ENCODE data around the gene CUX1.
"Not testable (repeated sequence)": the region's sequence is repeated elsewhere in the genome, so short reads cannot be mapped to it uniquely, and the experiment has no call there.

The CUX1 gene

GRCh38 chr7:101795461-101795860, 22.0 kb upstream of the CUX1 start:
- no peak for DNase-seq

- DNase-seq, result not testable (repeated sequence)
Observed at GRCh38 chr7:101798173-101798572, 19.3 kb upstream of the CUX1 start.

DNA sequence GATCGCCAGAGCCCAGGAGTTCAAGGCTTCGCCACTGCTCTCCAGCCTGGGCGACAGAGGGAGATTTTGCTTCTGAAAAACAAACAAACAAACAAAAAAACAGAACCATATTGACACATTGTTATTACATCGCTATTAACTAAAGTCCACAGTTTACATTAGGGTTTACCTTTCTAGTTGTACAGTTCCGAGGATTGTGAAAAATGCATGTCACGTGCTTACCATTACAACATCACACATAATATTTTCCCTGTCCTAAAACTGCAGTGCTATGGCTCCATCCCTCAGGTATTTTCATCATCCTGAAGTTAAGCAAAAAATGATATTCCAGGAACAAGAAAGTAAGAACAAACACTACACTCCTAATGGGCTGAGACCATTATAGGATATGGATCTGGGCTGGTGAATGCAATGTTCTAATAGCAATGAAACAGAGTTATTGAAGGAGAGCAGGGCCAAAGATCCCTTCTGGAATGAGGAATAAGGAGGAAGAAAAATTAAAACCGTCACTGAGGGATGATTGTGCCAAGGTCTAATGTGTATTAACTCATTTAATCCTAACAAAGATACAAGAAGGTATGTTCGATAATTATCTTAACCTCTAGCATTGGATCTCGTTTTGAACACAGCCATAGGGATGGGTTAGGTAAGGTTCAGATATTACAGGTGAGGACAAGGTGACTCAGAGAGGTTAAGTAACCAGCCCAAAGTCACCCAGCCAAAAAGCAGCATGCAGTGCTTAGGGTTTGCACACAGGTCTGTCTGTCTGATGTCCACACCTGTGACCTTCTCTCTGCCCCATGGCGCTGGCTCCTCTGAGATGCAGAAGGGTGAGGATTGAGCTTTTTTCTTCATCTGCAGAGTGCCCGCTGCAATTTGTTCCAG, 14.0 kb upstream of the CUX1 start:
- DNase-seq, result no peak

- no peak for DNase-seq
Observed at GRCh38 chr7:101804088-101804963, 13.1 kb upstream of the CUX1 start.

DNA sequence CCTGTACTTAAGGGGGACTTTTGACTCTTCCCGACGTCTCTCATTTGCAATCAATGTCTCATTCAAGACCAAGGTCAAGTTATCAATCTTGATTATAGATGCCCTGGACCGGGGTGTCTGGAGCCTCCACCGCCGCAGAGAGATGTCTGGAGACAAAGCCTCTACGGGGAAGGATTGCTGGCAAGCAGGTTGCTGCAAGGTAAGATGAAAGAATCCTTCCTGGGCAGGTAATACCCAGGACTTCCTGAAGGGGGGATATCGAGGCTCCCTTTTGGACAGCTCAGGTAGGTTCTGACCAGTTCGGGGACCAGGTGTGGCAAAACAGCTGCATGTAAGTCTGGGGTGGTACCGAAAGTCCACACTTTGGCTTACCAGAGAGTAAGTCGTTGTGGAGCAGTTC, 12.5 kb upstream of the CUX1 start:
- no peak for DNase-seq

- no peak for DNase-seq
Observed at GRCh38 chr7:101812595-101812994, 4.8 kb upstream of the CUX1 start.

- no peak for DNase-seq
Observed at GRCh38 chr7:101813402-101814019, 3.9 kb upstream of the CUX1 start.

GRCh38 chr7:101814081-101814990, 3.1 kb upstream of the CUX1 start:
- DNase-seq, result peak; percentile 68

DNA sequence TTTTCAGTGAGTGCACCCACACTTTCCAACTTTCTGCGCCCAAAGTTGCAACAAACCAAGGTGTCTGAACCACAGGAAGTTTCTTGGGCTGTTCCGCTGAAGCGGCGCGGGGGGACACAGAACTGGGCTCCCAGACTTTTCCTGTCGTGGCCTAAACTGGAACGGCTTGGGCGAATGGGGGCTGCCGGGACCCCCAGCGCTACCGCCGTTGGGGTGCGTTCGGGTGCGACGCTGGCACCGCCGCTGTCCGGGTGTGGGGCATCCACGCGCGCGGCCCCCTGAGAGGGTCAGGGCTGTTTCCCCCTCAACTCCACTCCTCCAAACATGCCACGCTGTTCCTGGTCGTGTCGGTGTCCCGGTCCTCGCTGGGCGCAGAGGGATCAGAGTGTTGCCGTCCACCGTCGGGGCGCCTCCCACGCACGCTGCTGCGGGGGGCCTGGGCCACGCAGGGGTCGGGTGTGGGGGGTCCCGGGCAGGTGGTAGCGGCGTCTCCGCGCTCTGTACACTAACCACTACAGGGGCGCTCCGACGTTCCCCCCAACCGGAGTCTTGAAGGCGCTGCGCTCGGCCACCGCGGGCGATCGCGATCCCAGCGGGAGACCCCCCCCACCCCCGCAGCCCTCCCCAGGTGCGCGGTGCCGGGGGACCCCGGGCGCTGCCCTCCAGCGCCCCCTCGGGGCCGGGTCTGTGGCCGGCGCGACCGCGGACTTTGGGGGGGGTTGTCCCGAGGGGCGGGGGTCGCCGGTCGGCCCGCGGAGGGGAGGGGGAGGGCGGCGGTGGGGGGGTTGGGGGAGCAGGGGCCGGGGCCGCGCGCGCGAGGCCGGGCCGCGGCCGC, 2.2 kb upstream of the CUX1 start:
- DNase-seq, result peak; percentile 59

DNA sequence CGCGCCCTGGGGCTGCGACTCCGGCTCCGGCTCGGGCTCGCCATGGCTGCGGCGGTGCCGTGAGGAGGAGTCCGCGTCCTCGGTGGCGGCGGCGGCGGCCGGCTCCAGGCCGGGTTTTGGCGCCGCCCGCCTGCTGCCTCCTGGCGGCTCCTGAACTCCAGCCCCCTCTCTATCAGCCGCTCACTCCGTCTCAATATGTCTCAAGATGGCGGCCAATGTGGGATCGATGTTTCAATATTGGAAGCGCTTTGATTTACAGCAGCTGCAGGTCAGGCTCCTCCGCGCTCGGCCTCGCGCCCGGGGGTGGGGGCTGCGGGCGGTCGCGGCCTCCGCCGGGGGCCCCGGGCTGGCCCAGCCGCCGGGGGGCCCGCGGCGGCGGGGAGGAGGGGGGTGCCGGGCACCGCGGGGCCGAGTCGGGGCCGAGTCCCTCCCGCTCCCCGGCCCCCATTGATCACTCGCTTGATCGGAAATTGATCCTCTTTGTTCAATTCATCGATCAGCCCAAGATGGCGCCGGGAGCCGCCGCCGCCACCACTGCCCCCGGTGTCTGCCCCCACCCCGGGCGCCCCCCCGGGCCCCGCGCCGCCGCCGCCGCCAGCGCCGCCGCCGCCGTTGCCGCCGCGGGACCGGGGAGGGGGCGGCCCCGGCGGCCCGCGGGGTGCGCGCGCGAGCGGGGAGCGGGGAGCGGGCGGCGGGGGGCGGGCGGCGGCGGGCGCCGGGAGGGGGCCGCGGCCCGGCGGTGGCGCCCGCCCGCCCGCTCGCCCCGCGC, 1.4 kb upstream of the CUX1 start:
- DNase-seq, result peak; percentile 79

DNA sequence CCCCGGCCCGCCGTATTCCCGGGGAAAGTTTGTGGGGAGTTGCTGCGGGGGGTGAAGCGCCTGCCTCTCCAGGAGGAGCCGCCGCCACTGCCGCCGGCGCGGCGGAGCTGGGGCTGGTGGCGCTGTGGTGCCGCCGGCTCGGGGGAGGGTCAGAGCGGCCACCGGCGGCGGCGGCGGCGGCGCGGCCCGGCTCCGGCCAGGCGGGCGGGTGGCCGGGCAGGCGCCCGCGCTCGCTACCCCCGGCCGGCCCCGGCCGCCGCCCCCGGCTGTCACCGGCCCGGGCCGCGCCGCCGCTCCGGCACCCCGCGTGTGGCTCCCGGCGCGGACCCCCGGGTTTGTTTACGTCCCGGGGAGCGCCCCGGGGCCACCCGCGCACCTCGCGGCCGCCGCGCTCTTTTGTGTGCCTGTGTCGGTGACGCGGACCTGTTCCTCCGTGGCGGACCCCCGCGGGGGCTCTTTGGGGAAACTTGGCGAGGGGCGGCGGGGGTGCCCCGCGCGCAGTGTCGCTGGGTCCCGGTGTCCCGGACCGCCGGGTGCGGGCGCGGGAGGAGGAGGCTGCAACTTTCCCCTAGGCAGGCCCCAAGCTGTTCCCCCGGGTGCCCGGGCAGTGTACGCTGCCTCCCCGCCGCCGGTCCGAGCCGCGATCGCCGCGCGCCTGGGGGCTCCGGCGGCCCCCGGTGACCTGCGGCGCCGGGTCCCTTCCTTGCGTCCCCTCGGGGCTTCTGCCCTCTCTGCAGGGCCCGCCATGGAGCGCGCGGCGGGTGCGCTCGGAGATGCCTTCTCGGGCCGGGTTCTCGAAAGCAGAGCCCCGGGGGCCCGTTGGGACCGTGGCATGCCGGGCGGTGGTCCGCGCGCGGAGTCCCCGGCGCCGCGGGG, 593 bp upstream of the CUX1 start:
- peak; percentile 32 for DNase-seq

DNA sequence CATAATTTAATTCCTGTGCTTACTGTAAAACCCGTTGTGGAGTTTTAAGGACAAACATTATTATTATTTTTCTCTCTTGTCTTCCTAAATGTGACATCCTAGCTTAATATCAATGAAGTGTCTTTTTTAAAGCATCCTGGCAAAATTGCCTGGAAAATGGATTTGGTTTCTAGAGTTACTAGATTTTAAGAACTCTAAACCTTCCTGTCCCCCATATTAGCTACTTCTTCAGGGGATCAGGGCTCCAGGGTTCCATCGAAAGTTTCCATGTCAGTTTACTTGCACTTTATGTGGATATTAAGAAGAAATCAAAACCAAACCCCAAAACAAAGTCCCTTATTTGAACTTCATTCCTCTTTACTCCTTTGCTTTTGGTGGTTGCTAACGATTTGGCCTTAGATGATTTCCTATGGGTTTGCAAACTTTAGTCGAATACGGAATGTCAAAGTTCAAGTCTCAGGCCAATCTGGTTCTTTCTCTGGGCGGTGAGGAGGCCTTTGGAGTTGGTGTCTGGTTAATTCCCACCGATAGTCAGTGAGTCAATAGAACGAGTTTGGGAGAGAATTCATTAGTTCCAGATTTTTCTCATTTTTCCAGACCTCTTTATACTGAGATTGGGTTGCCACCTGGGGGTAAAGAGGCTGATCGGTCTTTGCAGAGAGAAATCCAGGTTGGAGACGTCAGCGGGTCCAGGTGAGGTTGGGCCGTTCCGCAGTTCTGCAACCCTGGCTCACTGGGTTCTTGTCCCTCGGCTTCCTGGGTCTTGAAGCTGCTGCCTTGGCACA, 1.1 kb downstream of the CUX1 start:
- no peak for DNase-seq

DNA sequence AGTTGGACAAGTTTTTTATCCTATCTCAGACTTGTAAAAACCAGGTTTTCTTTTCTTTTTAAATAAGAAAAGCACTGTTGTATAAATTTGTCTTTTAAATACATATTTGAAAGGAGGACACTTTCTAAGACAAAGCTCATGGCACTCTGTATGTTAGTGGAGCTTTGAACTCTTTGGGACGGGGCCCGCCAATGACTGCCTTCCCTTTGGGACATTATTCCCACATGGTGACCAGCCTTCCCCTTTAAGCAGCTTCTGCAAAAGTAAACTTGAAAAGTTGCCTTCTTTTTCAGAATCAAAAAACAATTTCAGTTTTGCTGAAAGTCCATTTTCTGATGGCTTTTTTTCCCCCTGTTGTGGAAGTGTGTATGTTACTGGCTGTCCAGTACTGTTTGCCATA, 1.8 kb downstream of the CUX1 start:
- DNase-seq, result no peak

GRCh38 chr7:101819913-101820522, 2.6 kb downstream of the CUX1 start:
- DNase-seq, result no peak

DNA sequence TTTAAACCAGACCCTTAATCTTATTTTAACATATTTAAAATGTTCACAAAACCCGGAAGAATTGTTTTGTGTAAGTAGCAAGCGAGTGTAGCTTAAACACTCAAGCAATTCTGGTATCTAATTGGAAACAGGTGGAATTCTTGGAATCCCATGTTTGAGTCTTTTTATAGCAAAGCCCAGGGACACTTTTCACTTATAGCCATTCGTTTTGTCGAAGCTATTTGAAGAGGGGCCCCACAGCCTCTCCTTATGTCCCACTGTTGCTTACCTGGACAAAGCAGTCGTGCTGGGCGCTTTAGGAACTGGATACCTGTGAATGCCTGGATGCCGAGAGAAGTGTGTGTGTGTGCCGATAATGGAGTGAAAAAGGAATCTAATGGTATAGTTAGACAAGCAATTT, 3.3 kb downstream of the CUX1 start:
- no peak for DNase-seq

GRCh38 chr7:101822632-101823031, 5.2 kb downstream of the CUX1 start:
- not testable (repeated sequence) for DNase-seq

DNA sequence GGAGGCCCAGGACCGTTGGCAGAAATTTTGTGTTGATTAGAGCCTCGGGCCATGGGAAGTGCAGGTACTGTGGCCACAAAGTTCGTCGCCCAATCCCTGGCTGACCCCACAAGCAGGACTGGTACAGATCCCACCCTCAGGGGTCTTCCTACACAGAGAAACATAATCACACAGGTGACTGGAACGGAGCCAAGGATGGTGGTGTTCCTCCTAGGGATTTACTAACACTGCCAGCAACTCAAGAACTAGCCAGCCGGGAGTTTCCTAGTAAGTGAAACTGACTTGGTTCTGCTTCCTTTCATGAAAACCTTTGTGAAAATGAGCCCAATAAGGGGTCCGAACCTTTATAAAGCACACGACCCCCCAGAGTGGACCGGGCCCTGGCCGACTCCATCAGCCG, 5.7 kb downstream of the CUX1 start:
- DNase-seq, result no peak

GRCh38 chr7:101823596-101823995, 6.2 kb downstream of the CUX1 start:
- DNase-seq, result no peak

Measured in activated CD4-positive, alpha-beta T cell treated with anti-CD3 and anti-CD28 coated beads, Interleukin-10, Interleukin-2, amounts not matched to agents 100 ng/mL and 50 ng/mL, durations not matched to agents 16 hours and 8 hours (primary cell).